Glomerular endothelial cell (primary cell): ENCODE measurements around the gene IDS. TPM values are rescaled to one million over a fixed set of nuclear protein-coding genes. Genes with fewer than 3 reads are reported as not detected.
"Not testable (repeated sequence)": the region's sequence is repeated elsewhere in the genome, so short reads cannot be mapped to it uniquely, and the experiment has no call there.

Experiments used
- DNase-seq: peaks from one replicate; pipeline ENCODE4 v3.0.0-alpha.2; 2011; ENCODE audit warnings: low read depth, low spot score; ENCODE audit errors: extremely low read depth
- total RNA-seq: library from RNA; depleted of rRNA; stranded (reverse); fragments of >200 nt; gene quantifications from 2 replicates; pipeline ENCODE4 v1.2.3, GENCODE V29; 2015

Gene IDS
- total RNA-seq, 1 donor from 2014 or later = 46.6 TPM

- no peak for DNase-seq
Measured at GRCh38 chrX:149499766-149500165, 5.3 kb downstream of the IDS start.

DNA sequence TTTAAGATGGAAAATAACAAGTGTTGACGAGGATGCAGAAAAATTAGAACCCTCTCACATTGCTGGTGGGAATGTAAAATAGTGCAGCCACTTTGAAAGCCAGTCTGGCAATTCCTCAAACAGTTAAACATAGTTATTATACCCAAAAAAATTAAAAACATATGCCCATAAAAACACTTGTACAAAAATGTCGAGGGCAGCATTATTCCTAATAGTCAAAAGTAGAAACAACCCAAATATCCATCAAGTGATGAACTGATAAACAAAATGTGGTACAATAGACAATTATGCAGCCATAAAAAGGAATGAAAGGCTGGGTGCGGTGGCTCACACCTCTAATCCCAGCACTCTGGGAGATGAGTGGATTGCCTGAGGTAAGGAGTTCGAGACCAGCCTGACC, 6.3 kb downstream of the IDS start:
- no peak for DNase-seq

- no peak for DNase-seq
Measured at GRCh38 chrX:149497626-149498025, 7.5 kb downstream of the IDS start.

DNA sequence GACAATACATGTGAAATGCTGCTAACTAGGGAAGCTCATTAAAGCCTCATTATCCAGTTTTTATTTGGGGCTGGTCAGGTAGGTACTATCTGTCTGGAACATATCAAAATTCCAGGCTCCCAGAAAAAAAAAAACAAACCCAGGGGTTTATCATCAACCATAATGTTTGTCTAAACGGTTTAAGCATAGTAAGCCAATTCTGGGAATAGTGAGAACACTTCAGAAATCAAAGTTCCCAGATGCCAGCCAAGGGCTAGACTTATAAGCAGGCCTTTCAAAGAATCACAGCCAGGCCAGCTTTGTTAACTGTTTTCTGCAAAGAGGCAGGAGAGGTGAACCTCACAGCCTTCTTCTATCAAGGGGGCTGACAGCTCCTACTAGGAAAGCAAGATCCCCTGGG, 8.1 kb downstream of the IDS start:
- DNase-seq = no peak

DNA sequence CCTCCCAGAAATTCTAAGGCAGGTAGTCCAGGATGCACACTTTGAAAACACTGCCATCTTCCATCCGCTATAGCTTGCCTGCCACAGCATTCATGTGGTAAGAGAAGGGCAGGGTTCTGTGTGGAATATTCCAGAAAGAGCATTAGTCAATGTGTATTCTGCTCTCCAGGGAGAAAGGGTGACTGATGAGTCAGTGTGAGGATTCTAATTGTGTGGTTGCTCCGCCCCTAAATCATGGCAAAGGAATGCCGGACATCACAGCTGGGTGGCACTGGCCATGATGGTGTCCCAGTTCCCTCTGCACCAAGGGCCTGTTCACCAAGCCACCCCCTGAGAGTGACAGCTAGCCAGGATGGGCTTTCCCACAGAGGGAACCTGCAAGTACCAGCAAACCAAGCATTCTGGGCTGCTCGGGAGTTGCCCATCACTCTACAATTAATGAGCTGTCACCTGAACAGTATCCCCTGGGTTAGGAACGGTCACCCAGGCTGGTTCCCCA, 9.5 kb downstream of the IDS start:
- DNase-seq = no peak

DNA sequence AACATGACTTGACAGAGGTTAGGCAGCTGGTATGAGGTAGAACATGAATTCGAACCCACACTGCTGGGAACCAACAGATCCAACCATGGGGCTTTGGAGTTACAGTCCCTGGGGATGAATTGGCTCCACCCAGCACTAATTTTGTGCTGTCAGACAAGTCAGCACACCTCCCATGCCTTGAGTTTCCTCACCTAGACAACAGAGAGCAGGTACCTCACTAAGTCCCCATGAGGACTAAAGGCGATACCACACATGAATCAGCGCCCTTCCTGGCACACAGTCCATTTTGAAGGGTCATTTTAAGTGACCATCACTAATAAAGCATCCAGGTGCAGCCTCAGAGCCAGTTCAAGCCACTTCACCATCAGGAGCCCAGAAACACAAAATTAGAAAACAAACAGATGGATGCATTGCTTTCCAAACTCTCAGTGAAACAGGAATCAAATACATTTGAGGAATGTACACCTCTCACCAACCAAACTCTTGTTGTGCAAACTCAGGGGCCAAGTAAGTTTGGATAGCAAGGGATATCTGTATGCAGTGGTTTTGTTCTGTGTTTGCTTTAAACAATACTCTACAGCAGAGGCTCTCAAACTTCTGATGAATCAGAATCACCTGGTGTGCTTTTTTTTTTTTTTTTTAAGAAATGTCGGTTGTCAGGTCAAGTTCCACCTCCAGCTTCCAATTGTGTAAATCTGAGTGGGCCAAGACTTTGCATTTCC, 10.1 kb downstream of the IDS start:
- DNase-seq = no peak

- no peak for DNase-seq
Measured at GRCh38 chrX:149493567-149494562, 11.2 kb downstream of the IDS start.

DNA sequence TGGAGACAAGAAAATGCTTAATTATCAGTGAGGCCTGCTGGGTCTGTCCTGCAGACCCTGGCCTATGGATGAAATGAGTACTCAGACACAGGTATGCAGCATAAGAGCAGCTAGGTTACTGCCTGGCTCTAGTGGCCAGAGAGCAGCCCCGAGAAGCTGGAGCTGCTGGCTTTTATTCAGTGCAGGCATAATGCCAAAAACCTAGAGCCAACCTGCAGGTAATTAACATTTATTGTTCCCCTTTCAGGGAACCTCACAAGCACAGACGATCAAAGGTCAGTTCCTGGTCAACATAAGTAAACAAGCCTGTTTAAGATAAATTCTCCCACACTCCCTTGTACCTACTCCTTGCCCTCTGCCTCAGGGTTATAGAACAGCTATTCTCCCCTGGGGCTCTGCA, 13.3 kb downstream of the IDS start:
- DNase-seq = no peak

- no peak for DNase-seq
Measured at GRCh38 chrX:149490100-149490499, 15.0 kb downstream of the IDS start.

DNA sequence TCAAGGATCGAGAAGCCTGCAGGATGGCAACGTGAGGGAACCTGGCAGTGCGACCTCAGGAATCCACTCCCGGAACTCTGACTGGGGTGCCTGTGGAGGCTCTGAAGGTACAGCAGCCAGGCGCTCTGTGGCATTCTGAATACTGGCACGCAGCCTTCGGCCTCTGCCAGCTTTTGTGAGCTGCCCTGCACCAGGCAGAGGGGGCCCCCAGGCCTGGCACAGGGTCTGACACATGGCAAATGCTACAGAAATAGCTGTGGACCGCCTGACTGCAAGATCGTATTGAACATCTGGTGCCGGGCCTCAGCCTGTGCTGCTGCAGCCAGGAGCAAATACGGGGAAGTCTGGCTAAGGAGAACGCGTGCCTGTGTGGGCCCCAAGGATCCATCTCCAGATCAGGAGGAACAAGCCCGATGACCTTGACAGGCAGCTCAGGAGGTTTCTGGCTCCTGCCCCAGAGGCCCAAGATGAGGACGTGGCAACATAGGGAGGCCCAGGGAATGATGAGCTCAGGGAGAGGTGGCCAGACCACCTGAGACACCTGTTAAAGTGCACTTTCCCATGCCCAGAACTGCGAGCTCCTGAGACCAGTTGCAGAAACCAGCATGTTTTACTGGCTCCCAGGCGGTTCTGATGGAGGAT, 16.6 kb downstream of the IDS start:
- DNase-seq = not testable (repeated sequence)

- DNase-seq = not testable (repeated sequence)
Measured at GRCh38 chrX:149488008-149488407, 17.1 kb downstream of the IDS start.

DNA sequence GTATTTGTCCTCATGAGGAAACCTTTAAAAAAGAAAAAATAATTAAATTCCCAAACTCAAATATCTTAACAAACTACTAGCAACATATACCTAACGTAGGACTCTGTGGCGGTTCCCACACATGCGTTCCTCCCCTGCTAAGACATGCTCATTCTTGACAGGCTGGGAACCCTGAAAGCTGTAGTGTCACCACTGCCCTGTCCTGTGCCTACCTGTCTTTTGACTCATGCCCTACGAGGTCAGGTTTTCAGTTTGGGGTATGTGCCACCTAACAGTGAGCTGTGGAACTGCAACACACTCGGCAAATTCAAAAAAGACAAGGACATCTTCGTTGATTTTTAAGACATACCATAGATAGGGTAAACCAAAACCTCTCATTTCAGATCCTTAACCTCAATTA, 17.8 kb downstream of the IDS start:
- DNase-seq = no peak

GRCh38 chrX:149476513-149476912, 28.6 kb downstream of the IDS start:
- DNase-seq = no peak

DNA sequence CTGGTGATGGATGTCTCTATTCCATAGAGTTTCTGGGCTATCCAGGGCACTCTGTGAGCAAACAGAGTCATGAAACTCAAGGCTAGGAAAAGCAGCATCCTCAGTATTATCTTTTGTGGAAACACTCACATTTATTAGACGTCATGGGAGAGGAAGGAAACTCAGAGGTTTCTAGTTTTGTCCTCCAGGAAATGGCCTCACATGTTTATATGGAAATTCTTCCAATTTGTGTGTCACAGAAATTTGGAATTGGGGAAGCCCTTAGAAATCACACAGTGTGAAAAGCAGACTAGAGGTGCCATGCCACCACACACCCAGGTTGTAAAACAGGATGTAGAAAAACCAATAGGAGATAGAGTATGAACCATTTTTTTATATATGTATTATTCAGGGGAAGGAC, 31.1 kb downstream of the IDS start:
- DNase-seq = no peak

GRCh38 chrX:149473092-149473491, 32.0 kb downstream of the IDS start:
- no peak for DNase-seq

DNA sequence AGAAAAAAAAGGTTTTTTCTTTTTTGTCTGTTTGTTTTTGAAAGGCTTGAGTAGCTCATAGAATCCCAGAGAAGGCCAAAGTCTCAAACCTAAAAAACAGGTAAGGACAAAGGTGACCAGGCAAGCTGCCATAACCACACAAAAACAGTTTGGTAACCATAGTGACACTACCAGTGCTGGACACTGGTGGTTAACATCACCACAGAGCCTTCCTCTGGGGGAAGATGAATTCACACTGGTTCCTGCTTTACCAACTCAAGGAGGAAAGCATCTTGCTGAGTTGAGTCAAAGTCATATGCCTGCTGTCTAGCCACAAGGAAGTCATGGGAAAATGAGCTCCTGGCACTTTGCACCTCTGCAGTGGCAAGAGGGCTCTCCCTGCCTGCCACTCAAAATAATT, 32.5 kb downstream of the IDS start:
- DNase-seq = no peak

GRCh38 chrX:149471397-149471796, 33.7 kb downstream of the IDS start:
- DNase-seq = no peak

DNA sequence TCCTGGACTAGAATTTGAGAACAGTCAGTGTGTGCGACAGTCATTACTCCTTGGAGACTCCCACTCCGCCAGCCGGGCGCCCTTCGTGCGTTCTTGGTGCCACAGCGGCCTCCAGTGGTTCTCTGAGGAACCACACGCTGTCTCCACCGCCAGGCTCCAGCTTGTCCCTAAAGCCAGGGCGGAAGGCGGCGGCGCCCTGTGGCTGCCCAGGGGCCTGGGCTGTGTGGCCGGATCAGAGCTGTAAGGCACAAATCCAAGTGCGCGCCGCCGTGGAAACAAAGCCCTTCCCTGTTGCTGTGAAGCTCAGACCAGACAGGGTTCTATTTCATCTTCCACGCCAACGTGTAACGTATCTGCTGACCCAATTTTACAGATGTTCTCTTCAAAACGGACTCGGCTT, 34.2 kb downstream of the IDS start:
- no peak for DNase-seq

GRCh38 chrX:149469406-149469805, 35.7 kb downstream of the IDS start:
- DNase-seq = no peak

DNA sequence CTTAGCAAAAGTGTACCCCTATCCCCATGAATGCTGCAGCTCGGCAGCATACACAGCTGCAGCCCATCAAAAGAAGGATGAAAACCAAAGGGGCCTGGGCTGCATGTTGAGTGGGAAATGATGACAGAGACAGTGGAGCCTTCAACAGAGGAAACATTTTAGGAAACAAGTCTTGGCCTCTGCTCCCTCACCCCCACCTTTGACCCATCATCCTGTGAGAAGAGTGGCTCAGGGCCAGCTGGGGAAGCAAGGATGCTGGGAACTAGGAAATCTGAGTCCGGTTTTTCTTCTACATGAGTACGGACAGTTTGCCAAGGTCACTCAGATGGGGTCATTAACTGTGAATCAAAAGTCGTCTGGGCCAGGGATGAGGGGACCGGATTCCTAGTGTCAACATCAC, 37.2 kb downstream of the IDS start:
- no peak for DNase-seq

- no peak for DNase-seq
Measured at GRCh38 chrX:149467461-149467860, 37.6 kb downstream of the IDS start.
